Dermis lymphatic vessel endothelial cell (primary cell): ENCODE measurements around the gene MEP1A. TPM values are rescaled to one million over a fixed set of nuclear protein-coding genes. Genes with fewer than 3 reads are reported as not detected.

ENCODE experiments used
- total RNA-seq: library from RNA; depleted of rRNA; stranded (reverse); fragments of >200 nt; gene quantifications from 2 replicates; pipeline ENCODE4 v1.2.1, GENCODE V29; 2014

The MEP1A gene, protein sequence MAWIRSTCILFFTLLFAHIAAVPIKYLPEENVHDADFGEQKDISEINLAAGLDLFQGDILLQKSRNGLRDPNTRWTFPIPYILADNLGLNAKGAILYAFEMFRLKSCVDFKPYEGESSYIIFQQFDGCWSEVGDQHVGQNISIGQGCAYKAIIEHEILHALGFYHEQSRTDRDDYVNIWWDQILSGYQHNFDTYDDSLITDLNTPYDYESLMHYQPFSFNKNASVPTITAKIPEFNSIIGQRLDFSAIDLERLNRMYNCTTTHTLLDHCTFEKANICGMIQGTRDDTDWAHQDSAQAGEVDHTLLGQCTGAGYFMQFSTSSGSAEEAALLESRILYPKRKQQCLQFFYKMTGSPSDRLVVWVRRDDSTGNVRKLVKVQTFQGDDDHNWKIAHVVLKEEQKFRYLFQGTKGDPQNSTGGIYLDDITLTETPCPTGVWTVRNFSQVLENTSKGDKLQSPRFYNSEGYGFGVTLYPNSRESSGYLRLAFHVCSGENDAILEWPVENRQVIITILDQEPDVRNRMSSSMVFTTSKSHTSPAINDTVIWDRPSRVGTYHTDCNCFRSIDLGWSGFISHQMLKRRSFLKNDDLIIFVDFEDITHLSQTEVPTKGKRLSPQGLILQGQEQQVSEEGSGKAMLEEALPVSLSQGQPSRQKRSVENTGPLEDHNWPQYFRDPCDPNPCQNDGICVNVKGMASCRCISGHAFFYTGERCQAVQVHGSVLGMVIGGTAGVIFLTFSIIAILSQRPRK
- total RNA-seq: not detected in 2 replicates

GRCh38 chr6:46793138-46793537 lies at the start of gene MEP1A:
Gene MEP1A, plus strand, starts transcription at chr6:46793389. Its CDS starts 10 bp downstream, at chr6:46793399.

DNA sequence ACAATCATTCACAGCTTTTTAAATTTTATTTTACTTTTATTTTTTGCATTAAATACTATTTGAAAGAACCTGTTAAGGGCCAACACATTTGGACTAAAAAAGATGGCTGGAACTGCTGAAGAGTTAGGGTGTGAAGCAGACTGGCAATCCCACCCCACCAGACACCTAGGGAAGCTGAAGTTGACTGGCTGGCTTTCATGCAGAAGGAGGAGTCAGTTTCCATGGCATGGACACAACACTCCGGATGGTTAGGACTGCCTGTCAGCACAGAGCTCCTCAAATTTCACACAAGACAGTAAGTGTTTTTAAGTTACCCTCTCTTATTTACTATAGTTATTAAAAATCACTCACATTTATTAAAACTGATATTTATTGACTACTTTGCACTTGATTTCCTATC lies 46.5 kb upstream of the MEP1A start, which contains the start of gene ANKRD66:
ANKRD66 (plus strand) TSS at position 238 of the 400 bp plus-strand sequence. CDS start 5,016 bp downstream, outside the sequence.

Other genes with a start within 250 kb of the MEP1A start
- 0.22 and 0.52 TPM in 2 replicates for gene CYP39A1, start 140.6 kb upstream of the MEP1A start, total RNA-seq
- 0.43 and 1.5 TPM in 2 replicates for gene SLC25A27, start 140.4 kb upstream of the MEP1A start, total RNA-seq
- gene TDRD6, start 105.5 kb upstream of the MEP1A start, total RNA-seq: under 0.01 TPM in 1 of 2 replicates, not detected in the other
- gene PLA2G7, start 58.0 kb upstream of the MEP1A start, total RNA-seq: not detected in 2 replicates
- not detected in 2 replicates for gene ANKRD66, start 46.5 kb upstream of the MEP1A start, total RNA-seq
- 79.2 and 126 TPM in 2 replicates for gene ADGRF5, start 128.5 kb downstream of the MEP1A start, total RNA-seq
- not detected in 2 replicates for gene ADGRF1, start 248.9 kb downstream of the MEP1A start, total RNA-seq